Left ventricle myocardium superior (tissue), 1 donor: Measurements from ENCODE around the gene IPO5. TPM values are rescaled to one million over a fixed set of nuclear protein-coding genes. Genes with fewer than 3 reads are reported as not detected.

Experiments used
- ATAC-seq: fragments of 200-7000 bp; cut with Tn5 transposase; one replicate; pipeline ENCODE4 v1.9.1; 2020; ENCODE audit warnings: mild to moderate bottlenecking, moderate library complexity
- DNase-seq: peaks from one replicate; pipeline ENCODE4 v3.0.0-alpha.2; 2020
- intact Hi-C: fragments of 100-400 bp; cut with micrococcal nuclease; formaldehyde crosslinking; loops from one replicate; pipeline ENCODE4 v1.11.0; 2022
- long read RNA-seq: library from polyadenylated mRNA; unstranded; transcript quantifications from one replicate; pipeline ENCODE4 v2.0.0, GENCODE V29; 2021
- total RNA-seq: library from RNA; stranded (reverse); fragmentation: NEBNext Ultra II Directional; extraction: Animal tissue kit (Norgen Biotek cat#: 25700); gene quantifications from one replicate; pipeline ENCODE4 v1.2.1, GENCODE V29; 2021
- donor health status: DM: no; HTN: yes; CAD: no; lungs with severe emphysema.

Gene IPO5
- total RNA-seq = 98.6 TPM
- long read RNA-seq, transcript IPO5-222 (26 exons, 3,419 nt) = major isoform, 80 of 120 reads
- long read RNA-seq, partial matches to known transcripts = 36 of 120 reads
- long read RNA-seq, other reads (novel, unspliced or antisense) = 4 of 120 reads

GRCh38 chr13:97953376-97953970 lies at the start of gene IPO5:
TSS of gene IPO5 (plus strand) at chr13:97953675. CDS start at chr13:97976697, 23,022 bp downstream.
- intact Hi-C loops = no loop called here
- ATAC-seq (no peak), DNase-seq (no peak)

GRCh38 chr13:97904059-97904458 lies 49.4 kb upstream of the IPO5 start:
- intact Hi-C loops = no loop called here
- DNase-seq (no peak), ATAC-seq (peak; percentile 93)

- ATAC-seq = no peak
- no peak for DNase-seq
- intact Hi-C loops = no loop called here
These were observed 48.0 kb upstream of the IPO5 start for GRCh38 chr13:97905517-97905916.

GRCh38 chr13:97911311-97912138 lies 42.0 kb upstream of the IPO5 start:
- no peak for DNase-seq
- no peak for ATAC-seq
- intact Hi-C loops = no loop called here

- ATAC-seq (no peak), DNase-seq (no peak)
- intact Hi-C loops = no loop called here
These were observed 41.3 kb upstream of the IPO5 start for GRCh38 chr13:97912139-97912535.

- intact Hi-C loops = no loop called here
- ATAC-seq = no peak
- no peak for DNase-seq
These were observed 40.3 kb upstream of the IPO5 start for GRCh38 chr13:97913206-97913605.

GRCh38 chr13:97914540-97914939 lies 38.9 kb upstream of the IPO5 start:
- no peak for ATAC-seq
- DNase-seq = no peak
- intact Hi-C loops = no loop called here

GRCh38 chr13:97921176-97921816 lies 32.2 kb upstream of the IPO5 start:
- no peak for ATAC-seq
- DNase-seq = no peak
- intact Hi-C loops = no loop called here

- intact Hi-C loops = no loop called here
- DNase-seq (no peak), ATAC-seq (no peak)
These were observed 25.2 kb upstream of the IPO5 start for GRCh38 chr13:97928301-97928700.

- ATAC-seq (no peak), DNase-seq (no peak)
- intact Hi-C loops = no loop called here
These were observed 21.4 kb upstream of the IPO5 start for GRCh38 chr13:97932036-97932435.

- intact Hi-C loops = no loop called here
- ATAC-seq = no peak
These were observed 20.8 kb upstream of the IPO5 start for GRCh38 chr13:97932647-97933046.

GRCh38 chr13:97933776-97934175 lies 19.7 kb upstream of the IPO5 start:
- DNase-seq = no peak
- intact Hi-C loops = no loop called here
- no peak for ATAC-seq

More at GRCh38 chr13:97932647-97933046, 20.8 kb upstream of the IPO5 start:
- DNase-seq = no peak

GRCh38 chr13:97934590-97934989 lies 18.9 kb upstream of the IPO5 start:
- ATAC-seq (peak; percentile 50), DNase-seq (no peak)
- intact Hi-C loops = no loop called here

- no peak for ATAC-seq
- no peak for DNase-seq
- intact Hi-C loops = no loop called here
These were observed 18.4 kb upstream of the IPO5 start for GRCh38 chr13:97935071-97935470.

- no peak for ATAC-seq
These were observed 17.4 kb upstream of the IPO5 start for GRCh38 chr13:97936036-97936435.

GRCh38 chr13:97938706-97939475 lies 14.6 kb upstream of the IPO5 start:
- no peak for DNase-seq
- ATAC-seq = no peak
- intact Hi-C loops = no loop called here

More at GRCh38 chr13:97936036-97936435, 17.4 kb upstream of the IPO5 start:
- no peak for DNase-seq
- intact Hi-C loops = no loop called here

- DNase-seq (no peak), ATAC-seq (no peak)
- intact Hi-C loops = no loop called here
These were observed 9.0 kb upstream of the IPO5 start for GRCh38 chr13:97944396-97945029.

- no peak for DNase-seq
- intact Hi-C loops = no loop called here
- no peak for ATAC-seq
These were observed 8.1 kb upstream of the IPO5 start for GRCh38 chr13:97945342-97945741.
